MM.1S (cell line): ENCODE data around the gene CAST.

ENCODE experiments used
- DNase-seq: peaks from one replicate; pipeline ENCODE4 v3.0.0-alpha.2; 2015
- H2AFZ ChIP-seq: fragments of 300-600 bp; sonication (generic); 2 replicates; pipeline ENCODE4 v1.6.0; 2016; ENCODE audit warnings: antibody characterized with exemption, low read length
- H3F3A ChIP-seq: fragments of 300-600 bp; sonication (generic); 2 replicates; pipeline ENCODE4 v1.6.1; 2016; ENCODE audit warnings: mild to moderate bottlenecking, antibody characterized with exemption, low read length, moderate library complexity, mixed read lengths; ENCODE audit not compliant: insufficient read depth
- H3K27ac ChIP-seq: fragments of 300-600 bp; sonication (generic); 2 replicates; pipeline ENCODE4 v1.5.1; 2016; ENCODE audit warnings: mild to moderate bottlenecking, low read length
- H3K27me3 ChIP-seq: fragments of 300-600 bp; sonication (generic); replicated peaks from 2 replicates; pipeline ENCODE4 v1.6.0; 2016; ENCODE audit warnings: low read length; ENCODE audit not compliant: insufficient read depth
- H3K36me3 ChIP-seq: fragments of 300-600 bp; sonication (generic); replicated peaks from 2 replicates; pipeline ENCODE4 v1.6.1; 2016; ENCODE audit warnings: mild to moderate bottlenecking, low read length, mixed read lengths; ENCODE audit not compliant: insufficient read depth
- H3K4me1 ChIP-seq: fragments of 300-600 bp; sonication (generic); 2 replicates; pipeline ENCODE4 v1.6.1; 2016; ENCODE audit warnings: low read length, mixed read lengths
- H3K4me2 ChIP-seq: fragments of 300-600 bp; sonication (generic); 2 replicates; pipeline ENCODE4 v1.6.0; 2016; ENCODE audit warnings: low read depth, low read length
- H3K4me3 ChIP-seq: fragments of 300-600 bp; sonication (generic); 2 replicates; pipeline ENCODE4 v1.5.1; 2016; ENCODE audit warnings: low read length, mixed read lengths
- H3K79me2 ChIP-seq: fragments of 300-600 bp; sonication (generic); 2 replicates; pipeline ENCODE4 v1.6.1; 2016; ENCODE audit warnings: mixed run types, low read length, mixed read lengths
- H3K9ac ChIP-seq: fragments of 300-600 bp; sonication (generic); 2 replicates; pipeline ENCODE4 v1.6.1; 2016; ENCODE audit warnings: low read length, mixed read lengths
- H3K9me2 ChIP-seq: fragments of 300-600 bp; sonication (generic); replicated peaks from 2 replicates; pipeline ENCODE4 v1.6.1; 2016; ENCODE audit warnings: mild to moderate bottlenecking, low read length, mixed read lengths; ENCODE audit not compliant: insufficient read depth
- H3K9me3 ChIP-seq: fragments of 300-600 bp; sonication (generic); replicated peaks from 2 replicates; pipeline ENCODE4 v1.6.1; 2016; ENCODE audit warnings: mild to moderate bottlenecking, low read length, mixed read lengths; ENCODE audit not compliant: insufficient read depth
- H4K20me1 ChIP-seq: fragments of 300-600 bp; sonication (generic); 2 replicates; pipeline ENCODE4 v1.6.1; 2016; ENCODE audit warnings: mild to moderate bottlenecking, low read length, moderate library complexity, mixed read lengths; ENCODE audit not compliant: insufficient read depth
- CTCF ChIP-seq: fragments of 300-600 bp; sonication (generic); IDR thresholded peaks from 2 replicates; pipeline ENCODE4 v1.5.1; 2016; ENCODE audit warnings: antibody characterized with exemption, low read length, mixed read lengths
- EZH2 ChIP-seq: fragments of 300-600 bp; sonication (generic); optimal IDR thresholded peaks from 2 replicates; pipeline ENCODE3; 2017; ENCODE audit warnings: low read depth, mild to moderate bottlenecking, antibody characterized with exemption, low read length, mixed read lengths
- EZH2phosphoT487 ChIP-seq: fragments of 300-600 bp; sonication (generic); IDR thresholded peaks from 2 replicates; pipeline ENCODE4 v1.6.1; 2018; ENCODE audit warnings: antibody characterized with exemption, low read length

CAST gene

GRCh38 chr5:96651047-96651446 lies 11.1 kb upstream of the CAST start:
- H3K36me3 ChIP-seq, result no peaks in the 10 kb centered on the region
- no peak overlapping the region for H3K4me2 ChIP-seq
- H3K9me3 ChIP-seq, result no peaks in the 10 kb centered on the region
- H3K79me2 ChIP-seq, result no peaks in the 10 kb centered on the region
- H3K27ac ChIP-seq, result no peak overlapping the region
- DNase-seq, result no peak
- peaks cover 42% of the 10 kb centered on the region for H3K27me3 ChIP-seq
- peaks cover 21% of the 10 kb centered on the region for H3F3A ChIP-seq
- peaks cover 13% of the 10 kb centered on the region for H3K4me1 ChIP-seq
- no peak overlapping the region for H2AFZ ChIP-seq
- TF ChIP-seq CTCF, result no peak
- no peak for TF ChIP-seq EZH2phosphoT487
- no peak for TF ChIP-seq EZH2
- H4K20me1 ChIP-seq, result no peaks in the 10 kb centered on the region
- H3K4me3 ChIP-seq, result no peak overlapping the region
- no peak overlapping the region for H3K9ac ChIP-seq
- H3K9me2 ChIP-seq, result no peaks in the 10 kb centered on the region

- H3K4me2 ChIP-seq, result no peak overlapping the region
- H3K9me3 ChIP-seq, result no peaks in the 10 kb centered on the region
- H4K20me1 ChIP-seq, result no peaks in the 10 kb centered on the region
- H2AFZ ChIP-seq, result no peak overlapping the region
- no peak overlapping the region for H3K27ac ChIP-seq
- H3K79me2 ChIP-seq, result no peaks in the 10 kb centered on the region
- peaks cover 48% of the 10 kb centered on the region for H3K27me3 ChIP-seq
- H3K4me3 ChIP-seq, result no peak overlapping the region
- DNase-seq, result no peak
- peaks cover 23% of the 10 kb centered on the region for H3K4me1 ChIP-seq
- H3K9me2 ChIP-seq, result no peaks in the 10 kb centered on the region
- H3K36me3 ChIP-seq, result no peaks in the 10 kb centered on the region
- no peak for TF ChIP-seq EZH2phosphoT487
- no peak for TF ChIP-seq EZH2
- TF ChIP-seq CTCF, result peak; percentile 40
- no peak overlapping the region for H3K9ac ChIP-seq
- peaks cover 28% of the 10 kb centered on the region for H3F3A ChIP-seq
These were observed 10.0 kb upstream of the CAST start for GRCh38 chr5:96651948-96652753.

GRCh38 chr5:96652769-96653454 lies 9.3 kb upstream of the CAST start:
- Histone ChIP-seq H3K79me2 (no peaks in the 10 kb centered on the region), H3K9ac (no peak overlapping the region), H2AFZ (no peak overlapping the region), H3K27ac (no peak overlapping the region), H3K4me3 (no peak overlapping the region), H3K36me3 (no peaks in the 10 kb centered on the region), H3K27me3 (peaks cover 49% of the 10 kb centered on the region), H3K9me3 (no peaks in the 10 kb centered on the region), H3K9me2 (no peaks in the 10 kb centered on the region), H3K4me2 (no peak overlapping the region), H3F3A (peaks cover 29% of the 10 kb centered on the region), H3K4me1 (peaks cover 25% of the 10 kb centered on the region), H4K20me1 (no peaks in the 10 kb centered on the region)
- TF ChIP-seq EZH2 (no peak), CTCF (no peak), EZH2phosphoT487 (no peak)
- DNase-seq, result no peak
